Measurements from ENCODE around the gene CYLD. TPM values are rescaled to one million over a fixed set of nuclear protein-coding genes. Genes with fewer than 3 reads are reported as not detected.

CYLD gene
- total and polyA plus RNA-seq, 2 of the 4 experiments (the other 2 are of a cell fraction), result 16.2 to 37.3 TPM

DNA sequence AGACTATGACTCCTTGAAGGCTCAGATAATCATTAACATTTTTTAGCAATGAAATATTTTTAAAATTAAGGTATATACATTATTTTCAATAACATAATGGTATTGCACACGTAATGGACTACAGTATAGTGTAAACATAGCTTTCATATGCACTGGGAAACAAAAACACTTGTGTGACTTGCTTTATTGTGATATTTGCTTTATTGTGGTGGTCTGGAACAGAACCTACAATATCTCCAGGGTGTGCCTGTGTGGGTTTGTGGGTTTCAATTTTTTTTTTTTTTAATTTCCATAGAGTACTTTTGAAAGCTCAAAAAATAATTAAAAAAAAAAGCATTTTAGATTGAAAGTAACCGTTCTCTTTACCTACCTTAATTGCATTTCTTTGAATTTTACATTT, 25.3 kb downstream of the CYLD start:
- no TSS peak for BruUV-seq (replicated peaks)
- intact Hi-C loops (cut with micrococcal nuclease), result no loop called here
- no CpG with 5 or more reads among the region's 2 CpGs for WGBS, 2 experiments (ENCODE audit: extremely low coverage in 2 of 2, insufficient read length in 1 of 2)

More for the DNA sequence above, 25.3 kb downstream of the CYLD start:
- Histone ChIP-seq H3K79me1 (ENCODE audit: low read depth in 1 of 2, low read length in 2 of 2) (peaks cover 3 to 9% of the 10 kb centered on the region in 2 experiments; a peak in 3 of 4 replicates), H3K23ac (ENCODE audit: low read depth, low read length) (no peak overlapping the region), H3K4ac (ENCODE audit: low read depth, low read length) (no peak overlapping the region), H2BK20ac (ENCODE audit: low read depth, low read length) (no peak overlapping the region), H4K8ac (ENCODE audit: low read depth in 2 of 2, low read length in 2 of 2) (no peak overlapping the region), H3K14ac (replicated peaks; ENCODE audit: low read depth, low read length) (no peak overlapping the region), H3K36me3 (ENCODE audit: control insufficient read depth, insufficient read depth, low read length) (0 out of 2 replicates have a peak, but pooled peaks cover 3% of the 10 kb centered on the region), H3K27me3 (ENCODE audit: control insufficient read depth, insufficient read depth, low read length) (no peaks in the 10 kb centered on the region), H3K9ac (ENCODE audit: low read depth, low read length) (no peak overlapping the region), H3K9me3 (ENCODE audit: control insufficient read depth, insufficient read depth, low read length) (peaks cover 6% of the 10 kb centered on the region; the same call in 1 of the 2 replicates), H3K56ac (ENCODE audit: extremely low read depth, insufficient read depth, low read length) (no peak overlapping the region), H4K91ac (ENCODE audit: insufficient read depth, low read depth, low read length) (no peak overlapping the region), H3K27ac (ENCODE audit: insufficient read depth, low read length) (no peak overlapping the region), H3K9me1 (ENCODE audit: insufficient read depth, low read length) (no peaks in the 10 kb centered on the region), H2BK5ac (ENCODE audit: low read depth, low read length, poor library complexity, severe bottlenecking) (no peak overlapping the region), H3K4me2 (ENCODE audit: low read depth, low read length) (no peak overlapping the region), H4K5ac (ENCODE audit: low read depth, low read length) (no peak overlapping the region), H2AK9ac (replicated peaks; ENCODE audit: low read depth, low read length, poor library complexity) (no peak overlapping the region), H3K18ac (ENCODE audit: low read depth, low read length) (no peak overlapping the region), H2AK5ac (ENCODE audit: low read depth, low read length) (no peak overlapping the region), H2BK120ac (ENCODE audit: low read depth, low read length) (no peak overlapping the region), H3K4me3 (ENCODE audit: insufficient read depth, low read depth, low read length) (no peak overlapping the region), H3K4me1 (ENCODE audit: control insufficient read depth, insufficient read depth, low read length) (no peaks in the 10 kb centered on the region), H4K20me1 (ENCODE audit: insufficient read depth, low read length) (no peaks in the 10 kb centered on the region), H2AFZ (replicated peaks; ENCODE audit: low read length, poor library complexity) (no peak overlapping the region), H2BK15ac (ENCODE audit: low read depth, low read length) (no peak overlapping the region)
- DNase-seq, result no peak
- TF ChIP-seq, protein P1, sequence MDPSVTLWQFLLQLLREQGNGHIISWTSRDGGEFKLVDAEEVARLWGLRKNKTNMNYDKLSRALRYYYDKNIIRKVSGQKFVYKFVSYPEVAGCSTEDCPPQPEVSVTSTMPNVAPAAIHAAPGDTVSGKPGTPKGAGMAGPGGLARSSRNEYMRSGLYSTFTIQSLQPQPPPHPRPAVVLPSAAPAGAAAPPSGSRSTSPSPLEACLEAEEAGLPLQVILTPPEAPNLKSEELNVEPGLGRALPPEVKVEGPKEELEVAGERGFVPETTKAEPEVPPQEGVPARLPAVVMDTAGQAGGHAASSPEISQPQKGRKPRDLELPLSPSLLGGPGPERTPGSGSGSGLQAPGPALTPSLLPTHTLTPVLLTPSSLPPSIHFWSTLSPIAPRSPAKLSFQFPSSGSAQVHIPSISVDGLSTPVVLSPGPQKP (IDR thresholded peaks at IDR 0.05; ENCODE audit: borderline replicate concordance, low read depth, low read length), result no peak
- TF ChIP-seq CHD1 (IDR thresholded peaks at IDR 0.05; ENCODE audit: low read depth, low read length), result no peak
- no peak for TF ChIP-seq RCOR1 (IDR thresholded peaks at IDR 0.05; ENCODE audit: insufficient replicate concordance, low read length)
- no peak for TF ChIP-seq SMC3 (IDR thresholded peaks at IDR 0.05; ENCODE audit: low read depth, low read length)
- TF ChIP-seq MXI1 (IDR thresholded peaks at IDR 0.05; ENCODE audit: borderline replicate concordance, low read depth, low read length), result no peak
- no peak for TF ChIP-seq BHLHE40 (IDR thresholded peaks at IDR 0.05; ENCODE audit: low read depth, low read length)
- TF ChIP-seq RAD21 (IDR thresholded peaks at IDR 0.05; ENCODE audit: low read length), result no peak
- dilution Hi-C loops (cut with HindIII; ENCODE audit: low sequenced_read_pairs, unreplicated experiment), result no loop called here
- ChIA-PET POLR2A (ENCODE audit: unreplicated experiment) (no interaction called here), CTCF (interaction anchor here (1.2 kb wide), 1 partner anchor 39 kb away, joined by 3 read pairs; no protein-coding TSS in a partner anchor)
- in situ Hi-C loops (cut with MboI; ENCODE audit: low sequenced_read_pairs), result no loop called here
- ATAC-seq (ENCODE audit: low read depth), result no peak

Data from IMR-90 (cell line).